GM10847 (cell line): ENCODE measurements around the gene ZNF621.

Source experiments
- POLR2A ChIP-seq: IDR thresholded peaks from 2 replicates; pipeline ENCODE4 v1.6.1; 2011; ENCODE audit not compliant: insufficient read length; ENCODE audit errors: extremely low read depth

Gene ZNF621

DNA sequence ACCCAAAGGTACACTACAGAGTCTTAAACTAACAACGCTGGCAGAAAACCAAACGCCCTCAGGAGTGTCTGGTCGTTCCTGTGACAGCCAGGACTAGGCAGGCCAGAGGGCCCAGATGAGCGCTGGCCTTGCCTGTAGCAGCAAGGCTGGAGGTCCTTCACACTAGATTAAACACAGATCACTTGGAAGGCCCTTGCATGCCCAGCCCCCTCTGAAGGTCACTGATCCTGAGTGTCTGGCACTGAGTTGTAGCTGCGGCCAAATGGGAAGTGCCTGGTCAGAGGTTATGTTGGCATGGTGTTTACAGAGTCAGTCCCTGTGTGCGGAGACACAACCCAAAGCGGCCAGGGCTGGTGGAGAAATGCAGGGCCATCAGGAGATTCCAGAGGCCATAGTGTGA lies 58.9 kb downstream of the ZNF621 start:
- TF ChIP-seq POLR2A = no peak

DNA sequence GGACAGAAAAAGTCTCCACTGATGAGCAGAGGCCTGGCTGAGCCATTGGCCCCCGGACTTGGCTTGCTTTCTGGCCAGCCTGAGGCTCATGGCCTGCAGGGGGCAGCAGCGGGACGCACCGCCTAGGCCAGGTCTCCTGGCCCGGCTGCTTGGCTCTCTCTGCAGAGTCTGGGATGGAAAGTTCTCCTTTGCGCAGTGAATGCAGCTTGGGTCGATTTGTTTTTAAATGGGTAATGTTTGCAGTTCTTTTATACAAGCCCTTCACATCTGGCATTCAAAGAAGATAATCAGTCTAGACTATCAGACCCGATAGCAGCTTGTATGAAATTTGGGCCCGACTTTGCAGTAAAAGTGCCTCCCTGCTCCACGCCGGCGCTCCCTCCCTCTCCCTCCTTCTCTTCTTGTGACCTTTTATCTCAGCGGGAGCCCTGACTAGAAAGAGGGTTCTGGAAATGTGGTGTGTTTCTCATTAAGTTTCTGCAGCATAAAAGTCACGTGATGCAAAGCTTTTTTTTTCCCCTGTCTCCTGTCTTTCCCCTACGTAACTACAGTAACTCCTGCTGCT lies 59.9 kb downstream of the ZNF621 start:
- no peak for TF ChIP-seq POLR2A

DNA sequence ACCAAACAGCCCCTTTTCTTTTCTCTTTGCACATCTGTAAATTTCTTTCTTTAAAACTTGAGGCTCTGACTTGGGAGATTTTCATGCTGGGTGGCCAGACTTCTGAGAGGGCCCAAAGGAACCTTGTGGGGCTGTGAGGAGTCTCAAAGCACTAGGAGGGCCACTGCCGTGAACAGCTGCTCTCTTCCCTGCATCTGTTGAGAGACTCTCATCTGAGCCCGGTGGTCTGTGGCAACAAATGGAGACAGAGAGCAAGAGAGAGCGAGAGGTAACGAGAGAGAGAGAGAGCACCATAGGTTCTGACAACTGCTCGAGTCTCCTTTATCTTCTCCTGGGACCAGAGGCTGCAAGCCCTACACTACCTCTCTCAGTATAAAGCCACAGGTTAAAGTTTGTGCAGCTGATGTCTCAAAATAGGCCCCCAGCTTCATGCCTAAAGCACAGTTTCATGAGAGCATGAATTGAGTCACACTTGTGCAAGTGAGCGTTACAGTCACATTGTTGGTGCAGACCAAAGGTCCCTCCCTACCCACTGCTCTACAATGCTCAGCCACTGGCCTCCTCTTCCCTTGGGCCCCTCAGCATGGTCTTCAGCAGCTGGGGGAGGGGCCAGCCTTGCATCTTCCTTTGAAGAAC lies 60.7 kb downstream of the ZNF621 start:
- TF ChIP-seq POLR2A = no peak

- TF ChIP-seq POLR2A = no peak
Measured at GRCh38 chr3:40586901-40587300, 62.1 kb downstream of the ZNF621 start.

DNA sequence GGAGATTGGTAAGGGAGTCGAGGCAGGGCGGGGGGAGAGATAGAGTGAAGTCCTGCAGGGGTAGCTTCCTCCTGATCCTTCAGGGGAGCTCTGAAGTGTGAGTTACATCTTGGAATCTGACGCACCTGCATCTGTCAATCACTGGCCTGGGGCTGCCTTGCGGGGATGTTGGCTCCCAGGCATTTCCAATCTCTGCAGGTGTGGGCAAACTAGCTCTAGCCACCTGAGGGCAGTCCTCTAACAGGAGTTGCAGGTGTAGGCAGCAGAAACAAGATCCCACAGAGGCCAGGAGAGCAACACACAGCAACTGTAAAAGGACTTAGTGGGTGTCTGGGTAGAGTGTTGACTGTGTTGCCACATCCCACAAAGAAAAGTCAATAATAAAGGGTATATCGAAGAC lies 63.6 kb downstream of the ZNF621 start:
- no peak for TF ChIP-seq POLR2A
